Measurements from ENCODE around the gene UTS2R. TPM values are rescaled to one million over a fixed set of nuclear protein-coding genes. Genes with fewer than 3 reads are reported as not detected.
"Not testable (repeated sequence)": the region's sequence is repeated elsewhere in the genome, so short reads cannot be mapped to it uniquely, and the experiment has no call there.

Gene UTS2R
- total RNA-seq, 2 experiments from 2014 or later, result not detected

- peak overlapping the region; percentile 76 for H3K4me3 Mint-ChIP-seq
- DNase-seq (no peak), ATAC-seq (ENCODE audit: low read depth) (peak; percentile 48)
- H3K9me3 Mint-ChIP-seq, result no peaks in the 10 kb centered on the region
- H3K36me3 Mint-ChIP-seq, result peaks cover 2% of the 10 kb centered on the region
- POLR2A ChIA-PET, result interaction anchor here (0.6 to 1.3 kb wide), 3 partner anchors 9 to 344 kb away, joined by 3 to 4 read pairs (median 3); no protein-coding TSS in a partner anchor
- H3K27ac Mint-ChIP-seq, result no peak overlapping the region
- peaks cover 8% of the 10 kb centered on the region for H3K4me1 Mint-ChIP-seq
- H3K27me3 Mint-ChIP-seq, result peaks cover 47% of the 10 kb centered on the region
Measured at GRCh38 chr17:82370471-82371332, 863 bp upstream of the UTS2R start.

GRCh38 chr17:82372249-82373071 lies 895 bp downstream of the UTS2R start:
- H3K9me3 Mint-ChIP-seq, result no peaks in the 10 kb centered on the region
- H3K27me3 Mint-ChIP-seq, result peaks cover 44% of the 10 kb centered on the region
- H3K4me3 Mint-ChIP-seq, result peak overlapping the region; percentile 22
- H3K4me1 Mint-ChIP-seq, result peaks cover 8% of the 10 kb centered on the region
- ATAC-seq (ENCODE audit: low read depth), result no peak
- no peak for DNase-seq
- no peak overlapping the region for H3K27ac Mint-ChIP-seq
- POLR2A ChIA-PET, result interaction anchor here (0.6 kb wide), 1 partner anchor 28 kb away, joined by 3 read pairs; no protein-coding TSS in a partner anchor
- H3K36me3 Mint-ChIP-seq, result peaks cover 2% of the 10 kb centered on the region

GRCh38 chr17:82373072-82373452 lies 1.5 kb downstream of the UTS2R start:
- H3K4me3 Mint-ChIP-seq; H3K4me1 Mint-ChIP-seq; ATAC-seq (ENCODE audit: low read depth); H3K36me3 Mint-ChIP-seq; H3K9me3 Mint-ChIP-seq; DNase-seq; H3K27ac Mint-ChIP-seq: not testable (repeated sequence)
- peaks cover 48% of the 10 kb centered on the region for H3K27me3 Mint-ChIP-seq
- POLR2A ChIA-PET, result interaction anchor here (0.6 kb wide), 1 partner anchor 28 kb away, joined by 3 read pairs; no protein-coding TSS in a partner anchor

GRCh38 chr17:82373731-82374625 lies 2.4 kb downstream of the UTS2R start:
- POLR2A ChIA-PET, result interaction anchor here (0.8 kb wide), 1 partner anchor 129 kb away, joined by 3 read pairs; no protein-coding TSS in a partner anchor
- Mint-ChIP-seq H3K27me3 (peaks cover 51% of the 10 kb centered on the region), H3K4me1 (peaks cover 8% of the 10 kb centered on the region), H3K4me3 (no peak overlapping the region), H3K36me3 (peaks cover 2% of the 10 kb centered on the region), H3K27ac (no peak overlapping the region), H3K9me3 (no peaks in the 10 kb centered on the region)
- ATAC-seq (ENCODE audit: low read depth) (no peak), DNase-seq (no peak)

- Mint-ChIP-seq H3K36me3 (peaks cover 2% of the 10 kb centered on the region), H3K4me3 (no peak overlapping the region), H3K9me3 (no peaks in the 10 kb centered on the region), H3K27me3 (peaks cover 46% of the 10 kb centered on the region), H3K27ac (no peak overlapping the region), H3K4me1 (peaks cover 8% of the 10 kb centered on the region)
- POLR2A ChIA-PET, result no interaction called here
- no peak for ATAC-seq (ENCODE audit: low read depth)
- DNase-seq, result no peak
Measured at GRCh38 chr17:82374626-82375331, 3.2 kb downstream of the UTS2R start.

GRCh38 chr17:82375359-82376041 lies 3.9 kb downstream of the UTS2R start:
- H3K9me3 Mint-ChIP-seq, result no peaks in the 10 kb centered on the region
- peaks cover 2% of the 10 kb centered on the region for H3K36me3 Mint-ChIP-seq
- no peak for DNase-seq
- ATAC-seq (ENCODE audit: low read depth), result no peak
- POLR2A ChIA-PET, result no interaction called here
- H3K4me3 Mint-ChIP-seq, result no peak overlapping the region
- H3K27ac Mint-ChIP-seq, result no peak overlapping the region
- H3K4me1 Mint-ChIP-seq, result peaks cover 6% of the 10 kb centered on the region
- peaks cover 45% of the 10 kb centered on the region for H3K27me3 Mint-ChIP-seq

- peaks cover 1% of the 10 kb centered on the region for H3K4me1 Mint-ChIP-seq
- DNase-seq (no peak), ATAC-seq (ENCODE audit: low read depth) (no peak)
- no peak overlapping the region for H3K27ac Mint-ChIP-seq
- H3K27me3 Mint-ChIP-seq, result peaks cover 39% of the 10 kb centered on the region
- H3K36me3 Mint-ChIP-seq, result peaks cover 2% of the 10 kb centered on the region
- POLR2A ChIA-PET, result no interaction called here
- H3K9me3 Mint-ChIP-seq, result no peaks in the 10 kb centered on the region
- no peak overlapping the region for H3K4me3 Mint-ChIP-seq
Measured at GRCh38 chr17:82376042-82376730, 4.6 kb downstream of the UTS2R start.

- H3K9me3 Mint-ChIP-seq; POLR2A ChIA-PET; H3K27ac Mint-ChIP-seq; DNase-seq; H3K36me3 Mint-ChIP-seq; ATAC-seq (ENCODE audit: low read depth); H3K4me3 Mint-ChIP-seq; H3K4me1 Mint-ChIP-seq: not testable (repeated sequence)
- H3K27me3 Mint-ChIP-seq, result peaks cover 38% of the 10 kb centered on the region
Measured at GRCh38 chr17:82377294-82377693, 5.7 kb downstream of the UTS2R start.

GRCh38 chr17:82377924-82378740 lies 6.6 kb downstream of the UTS2R start:
- H3K27me3 Mint-ChIP-seq, result peaks cover 29% of the 10 kb centered on the region
- H3K9me3 Mint-ChIP-seq, result no peaks in the 10 kb centered on the region
- H3K4me1 Mint-ChIP-seq, result no peaks in the 10 kb centered on the region
- no peak overlapping the region for H3K27ac Mint-ChIP-seq
- H3K4me3 Mint-ChIP-seq, result no peak overlapping the region
- POLR2A ChIA-PET, result no interaction called here
- ATAC-seq (ENCODE audit: low read depth) (no peak), DNase-seq (no peak)
- no peaks in the 10 kb centered on the region for H3K36me3 Mint-ChIP-seq

GRCh38 chr17:82378741-82379021 lies 7.1 kb downstream of the UTS2R start:
- ATAC-seq (ENCODE audit: low read depth) (no peak), DNase-seq (no peak)
- Mint-ChIP-seq H3K36me3 (no peaks in the 10 kb centered on the region), H3K27ac (no peak overlapping the region), H3K27me3 (peaks cover 24% of the 10 kb centered on the region), H3K4me1 (no peaks in the 10 kb centered on the region), H3K4me3 (no peak overlapping the region), H3K9me3 (no peaks in the 10 kb centered on the region)
- POLR2A ChIA-PET, result no interaction called here
